Activated CD4-positive, alpha-beta T cell treated with anti-CD3 and anti-CD28 coated beads, Interleukin-2, amount 10 ng/mL, durations not matched to agents 7 days and 5 days (primary cell): ENCODE measurements around the gene ITIH4. TPM values are rescaled to one million over a fixed set of nuclear protein-coding genes. Genes with fewer than 3 reads are reported as not detected.
"Not testable (repeated sequence)": the region's sequence is repeated elsewhere in the genome, so short reads cannot be mapped to it uniquely, and the experiment has no call there.

Experiments
- CTCF ChIA-PET: fragments of 350-600 bp; sonication (Branson Sonifier 250); formaldehyde crosslinking; loops from one replicate; lab custom pipeline; 2021; ENCODE audit warnings: antibody characterized with exemption; lab: Charles Lee
- POLR2A ChIA-PET: fragments of 350-600 bp; sonication (Branson Sonifier 250); formaldehyde crosslinking; loops from one replicate; lab custom pipeline; 2021; ENCODE audit warnings: antibody characterized with exemption; lab: Charles Lee
- DNase-seq: peaks from one replicate; pipeline ENCODE4 v3.0.0-alpha.2; 2020
- H3K27ac Mint-ChIP-seq: one replicate; pipeline ENCODE4 v1.8.0; 2021; ENCODE audit warnings: mild to moderate bottlenecking, moderate library complexity, mixed read lengths
- H3K27me3 Mint-ChIP-seq: one replicate; pipeline ENCODE4 v1.8.0; 2021; ENCODE audit warnings: mixed read lengths
- H3K36me3 Mint-ChIP-seq: one replicate; pipeline ENCODE4 v1.8.0; 2021; ENCODE audit warnings: low read depth, mixed read lengths
- H3K4me1 Mint-ChIP-seq: one replicate; pipeline ENCODE4 v1.8.0; 2021; ENCODE audit warnings: mixed read lengths
- H3K4me3 Mint-ChIP-seq: one replicate; pipeline ENCODE4 v1.8.0; 2021; ENCODE audit warnings: mild to moderate bottlenecking, moderate library complexity, mixed read lengths
- H3K9me3 Mint-ChIP-seq: one replicate; pipeline ENCODE4 v1.8.0; 2021; ENCODE audit warnings: mixed read lengths
- total RNA-seq, 2 experiments: library from RNA; stranded (reverse); gene quantifications; one replicate each; pipeline ENCODE4 v1.2.3, GENCODE V29; 2021

The ITIH4 gene
- total RNA-seq, 2 experiments from 2014 or later, result 25.5 to 28.6 TPM

- no peaks in the 10 kb centered on the region for H3K36me3 Mint-ChIP-seq
- H3K4me1 Mint-ChIP-seq, result no peaks in the 10 kb centered on the region
- no peaks in the 10 kb centered on the region for H3K9me3 Mint-ChIP-seq
- ChIA-PET POLR2A (no interaction called here), CTCF (interaction anchor here (0.5 to 2.1 kb wide), 4 partner anchors 9 to 248 kb away, joined by 3 to 7 read pairs (median 4); no protein-coding TSS in a partner anchor)
- peaks cover 12% of the 10 kb centered on the region for H3K27me3 Mint-ChIP-seq
- no peak for DNase-seq
- H3K4me3 Mint-ChIP-seq, result no peak overlapping the region
- H3K27ac Mint-ChIP-seq, result no peak overlapping the region
These were observed 47.3 kb downstream of the ITIH4 start for GRCh38 chr3:52783211-52783555.

GRCh38 chr3:52782412-52783210 is 47.9 kb downstream of the ITIH4 start:
- no peak overlapping the region for H3K27ac Mint-ChIP-seq
- no peaks in the 10 kb centered on the region for H3K4me1 Mint-ChIP-seq
- H3K27me3 Mint-ChIP-seq, result peaks cover 12% of the 10 kb centered on the region
- DNase-seq, result no peak
- H3K4me3 Mint-ChIP-seq, result no peak overlapping the region
- no peaks in the 10 kb centered on the region for H3K36me3 Mint-ChIP-seq
- POLR2A ChIA-PET, result no interaction called here
- no peaks in the 10 kb centered on the region for H3K9me3 Mint-ChIP-seq
- CTCF ChIA-PET, result interaction anchor here (0.5 to 2.1 kb wide), 4 partner anchors 10 to 19 kb away, joined by 3 to 7 read pairs (median 4); no protein-coding TSS in a partner anchor

DNA sequence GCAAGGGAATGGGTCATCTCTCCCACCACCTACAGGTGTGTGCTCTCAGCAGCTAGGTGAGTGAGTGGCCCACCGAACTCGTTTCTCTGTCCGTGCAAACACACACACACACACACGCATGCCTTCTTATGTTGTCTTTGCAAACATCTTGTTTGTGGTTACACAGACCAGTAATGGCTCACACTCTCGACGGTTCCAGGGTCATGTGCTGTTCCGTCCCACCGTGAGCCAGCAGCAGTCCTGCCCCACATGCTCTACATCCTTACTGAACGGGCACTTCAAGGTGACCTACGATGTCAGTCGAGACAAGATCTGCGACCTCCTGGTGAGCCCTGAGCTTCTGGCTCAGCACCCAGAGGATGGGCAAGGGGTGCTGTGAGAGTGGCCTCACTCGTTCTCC is 48.7 kb downstream of the ITIH4 start:
- Mint-ChIP-seq H3K4me3 (no peak overlapping the region), H3K36me3 (no peaks in the 10 kb centered on the region), H3K9me3 (no peaks in the 10 kb centered on the region), H3K27ac (no peak overlapping the region), H3K27me3 (peaks cover 12% of the 10 kb centered on the region), H3K4me1 (no peaks in the 10 kb centered on the region)
- ChIA-PET CTCF (interaction anchor here (0.5 to 1.5 kb wide), 2 partner anchors 12 to 20 kb away, joined by 3 to 4 read pairs; no protein-coding TSS in a partner anchor), POLR2A (no interaction called here)
- DNase-seq, result no peak

GRCh38 chr3:52779837-52780585 is 50.5 kb downstream of the ITIH4 start:
- H3K27me3 Mint-ChIP-seq, result peaks cover 12% of the 10 kb centered on the region
- H3K4me1 Mint-ChIP-seq, result no peaks in the 10 kb centered on the region
- POLR2A ChIA-PET, result no interaction called here
- no peak overlapping the region for H3K27ac Mint-ChIP-seq
- CTCF ChIA-PET, result interaction anchor here (0.9 kb wide), 1 partner anchor 42 kb away, joined by 3 read pairs; no protein-coding TSS in a partner anchor
- no peak overlapping the region for H3K4me3 Mint-ChIP-seq
- no peak for DNase-seq
- no peaks in the 10 kb centered on the region for H3K36me3 Mint-ChIP-seq
- no peaks in the 10 kb centered on the region for H3K9me3 Mint-ChIP-seq

DNA sequence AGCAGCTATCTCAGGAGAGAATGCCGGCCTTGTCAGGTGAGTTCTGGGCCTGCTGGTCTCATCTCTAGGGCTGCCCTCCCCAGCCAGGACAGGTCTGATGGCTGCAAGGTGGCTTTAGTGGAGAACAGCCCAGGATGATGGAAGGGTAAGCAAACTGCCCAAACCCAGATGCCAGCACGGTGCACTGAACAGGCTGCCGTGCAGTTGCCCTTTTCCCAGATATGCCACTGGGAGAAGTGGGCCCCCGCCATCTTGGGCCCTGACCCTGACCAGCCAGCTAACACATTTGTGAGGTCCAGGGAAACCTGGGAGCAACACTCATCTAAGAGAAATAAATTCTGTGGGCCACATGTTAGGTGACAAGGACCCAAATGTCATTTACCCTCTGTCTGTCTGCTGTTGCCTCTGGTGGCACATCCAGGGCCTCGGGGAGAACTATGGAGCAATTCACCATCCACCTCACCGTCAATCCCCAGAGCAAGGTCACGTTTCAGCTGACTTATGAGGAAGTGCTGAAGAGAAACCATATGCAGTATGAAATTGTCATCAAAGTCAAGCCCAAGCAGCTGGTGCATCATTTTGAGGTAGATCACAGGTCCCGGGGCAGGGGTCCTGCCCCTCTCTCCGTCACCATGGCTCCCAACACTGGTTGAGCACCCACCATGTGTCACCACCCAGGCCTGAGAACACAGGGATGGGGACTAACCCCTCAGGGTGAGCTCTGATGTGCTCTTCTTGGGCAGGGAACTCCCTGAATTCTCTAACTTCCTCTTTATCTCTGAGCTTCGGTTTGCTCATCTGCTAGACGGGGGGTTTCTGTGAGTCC is 51.2 kb downstream of the ITIH4 start:
- Mint-ChIP-seq H3K27me3 (peaks cover 12% of the 10 kb centered on the region), H3K27ac (no peak overlapping the region), H3K9me3 (no peaks in the 10 kb centered on the region), H3K4me1 (no peaks in the 10 kb centered on the region), H3K4me3 (no peak overlapping the region), H3K36me3 (no peaks in the 10 kb centered on the region)
- DNase-seq, result no peak
- ChIA-PET CTCF (interaction anchor here (0.9 kb wide), 1 partner anchor 43 kb away, joined by 3 read pairs; no protein-coding TSS in a partner anchor), POLR2A (no interaction called here)

GRCh38 chr3:52777959-52778805 is 52.3 kb downstream of the ITIH4 start:
- Mint-ChIP-seq H3K36me3 (no peaks in the 10 kb centered on the region), H3K9me3 (no peaks in the 10 kb centered on the region), H3K27me3 (peaks cover 12% of the 10 kb centered on the region), H3K4me3 (no peak overlapping the region), H3K4me1 (no peaks in the 10 kb centered on the region), H3K27ac (no peak overlapping the region)
- POLR2A ChIA-PET, result no interaction called here
- CTCF ChIA-PET, result no interaction called here
- DNase-seq, result no peak

DNA sequence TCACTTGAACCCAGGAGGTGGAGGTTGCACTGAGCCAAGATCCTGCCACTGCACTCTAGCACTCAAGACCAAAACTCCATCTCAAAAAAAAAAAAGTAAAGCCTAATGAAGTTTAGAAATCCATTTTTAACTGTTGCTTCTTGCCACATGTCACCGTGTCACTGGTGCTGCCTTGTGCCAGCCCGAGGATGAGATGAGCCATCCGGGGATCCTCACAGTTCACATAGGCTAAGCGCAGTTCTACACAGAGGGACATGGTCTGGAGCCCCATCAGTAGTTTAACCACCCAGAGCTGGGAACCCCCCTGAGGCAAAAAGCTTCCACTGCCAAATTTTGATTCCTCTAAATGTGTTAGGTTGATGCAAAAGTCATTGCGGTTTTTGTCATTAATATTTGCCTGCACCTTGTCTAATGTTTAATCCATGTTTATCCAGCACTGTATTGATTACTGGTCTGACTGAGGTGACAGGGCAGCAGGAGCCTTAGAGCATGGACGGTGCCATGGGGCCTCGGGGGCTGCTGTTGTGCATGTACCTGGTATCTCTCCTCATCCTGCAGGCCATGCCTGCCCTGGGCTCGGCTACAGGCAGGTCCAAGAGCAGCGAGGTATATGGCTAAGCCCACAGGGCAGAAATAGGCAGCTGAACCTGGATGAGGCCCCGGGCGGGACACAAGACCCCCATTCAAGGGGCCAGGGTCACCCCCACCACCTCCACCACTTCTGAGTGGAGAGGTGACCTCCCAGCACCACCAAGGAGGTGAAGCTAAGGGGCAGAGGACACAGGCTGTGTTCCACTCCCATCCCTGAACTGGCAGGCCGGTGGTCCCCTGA is 53.1 kb downstream of the ITIH4 start, which contains the start of gene ITIH1:
TSS of gene ITIH1 (plus strand) at position 473 of the 832 bp plus-strand sequence. CDS start at position 490, 17 bp downstream.
- no peaks in the 10 kb centered on the region for H3K36me3 Mint-ChIP-seq
- H3K27ac Mint-ChIP-seq, result no peak within 1 kb of the TSS
- POLR2A ChIA-PET, result no interaction called here
- H3K4me1 Mint-ChIP-seq, result no peaks in the 10 kb centered on the region
- no peak for DNase-seq
- H3K27me3 Mint-ChIP-seq, result peaks cover 11% of the 10 kb centered on the region
- no peak within 1 kb of the TSS for H3K4me3 Mint-ChIP-seq
- no peaks in the 10 kb centered on the region for H3K9me3 Mint-ChIP-seq
- CTCF ChIA-PET, result no interaction called here

- POLR2A ChIA-PET, DNase-seq, H3K27me3 Mint-ChIP-seq, H3K9me3 Mint-ChIP-seq, H3K27ac Mint-ChIP-seq, CTCF ChIA-PET, H3K36me3 Mint-ChIP-seq, H3K4me3 Mint-ChIP-seq, H3K4me1 Mint-ChIP-seq: not testable (repeated sequence)
These were observed 54.0 kb downstream of the ITIH4 start for GRCh38 chr3:52776486-52776885.

GRCh38 chr3:52775877-52776276 is 54.6 kb downstream of the ITIH4 start:
- ChIA-PET CTCF (no interaction called here), POLR2A (no interaction called here)
- no peaks in the 10 kb centered on the region for H3K27me3 Mint-ChIP-seq
- peaks cover 10% of the 10 kb centered on the region for H3K4me1 Mint-ChIP-seq
- no peak for DNase-seq
- H3K4me3 Mint-ChIP-seq, result no peak overlapping the region
- H3K27ac Mint-ChIP-seq, result no peak overlapping the region
- H3K9me3 Mint-ChIP-seq, result no peaks in the 10 kb centered on the region
- H3K36me3 Mint-ChIP-seq, result no peaks in the 10 kb centered on the region

GRCh38 chr3:52774901-52775864 is 55.3 kb downstream of the ITIH4 start:
- Mint-ChIP-seq H3K9me3 (no peaks in the 10 kb centered on the region), H3K4me3 (no peak overlapping the region), H3K4me1 (peaks cover 10% of the 10 kb centered on the region), H3K27me3 (no peaks in the 10 kb centered on the region), H3K27ac (no peak overlapping the region), H3K36me3 (no peaks in the 10 kb centered on the region)
- DNase-seq, result no peak
- POLR2A ChIA-PET, result no interaction called here
- CTCF ChIA-PET, result interaction anchor here (1.8 kb wide), 1 partner anchor 23 kb away, joined by 6 read pairs; no protein-coding TSS in a partner anchor
